Nephron (organoid): ENCODE measurements around the gene PHACTR1.

Experiments used
- H3K27ac Mint-ChIP-seq, 3 experiments: 2 replicates each; pipeline ENCODE4 v1.8.0; 2020; ENCODE audit warnings: mixed read lengths in 3 of 3, mild to moderate bottlenecking in 2 of 3, moderate library complexity in 1 of 3
- H3K27me3 Mint-ChIP-seq: 2 replicates; pipeline ENCODE4 v1.8.0; 2021; ENCODE audit warnings: low read depth, mild to moderate bottlenecking, moderate library complexity, mixed read lengths
- H3K36me3 Mint-ChIP-seq: 2 replicates; pipeline ENCODE4 v1.8.0; 2020; ENCODE audit warnings: low read depth, mixed read lengths
- H3K4me1 Mint-ChIP-seq: 2 replicates; pipeline ENCODE4 v1.8.0; 2020; ENCODE audit warnings: mixed read lengths
- H3K4me3 Mint-ChIP-seq, 3 experiments: 2 replicates each; pipeline ENCODE4 v1.8.0; 2020; ENCODE audit warnings: mild to moderate bottlenecking in 3 of 3, mixed read lengths in 3 of 3, moderate library complexity in 2 of 3
- H3K9me3 Mint-ChIP-seq: 2 replicates; pipeline ENCODE4 v1.8.0; 2020; ENCODE audit warnings: mixed read lengths
- TF ChIP-seq, protein P1 (sequence below), 3 experiments: fragments of 200-600 bp; sonication (generic); IDR thresholded peaks; one replicate each; pipeline ENCODE4 v1.5.0; 2021; ENCODE audit warnings: antibody characterized with exemption in 3 of 3; ENCODE audit not compliant: unreplicated experiment in 3 of 3

The PHACTR1 gene

DNA sequence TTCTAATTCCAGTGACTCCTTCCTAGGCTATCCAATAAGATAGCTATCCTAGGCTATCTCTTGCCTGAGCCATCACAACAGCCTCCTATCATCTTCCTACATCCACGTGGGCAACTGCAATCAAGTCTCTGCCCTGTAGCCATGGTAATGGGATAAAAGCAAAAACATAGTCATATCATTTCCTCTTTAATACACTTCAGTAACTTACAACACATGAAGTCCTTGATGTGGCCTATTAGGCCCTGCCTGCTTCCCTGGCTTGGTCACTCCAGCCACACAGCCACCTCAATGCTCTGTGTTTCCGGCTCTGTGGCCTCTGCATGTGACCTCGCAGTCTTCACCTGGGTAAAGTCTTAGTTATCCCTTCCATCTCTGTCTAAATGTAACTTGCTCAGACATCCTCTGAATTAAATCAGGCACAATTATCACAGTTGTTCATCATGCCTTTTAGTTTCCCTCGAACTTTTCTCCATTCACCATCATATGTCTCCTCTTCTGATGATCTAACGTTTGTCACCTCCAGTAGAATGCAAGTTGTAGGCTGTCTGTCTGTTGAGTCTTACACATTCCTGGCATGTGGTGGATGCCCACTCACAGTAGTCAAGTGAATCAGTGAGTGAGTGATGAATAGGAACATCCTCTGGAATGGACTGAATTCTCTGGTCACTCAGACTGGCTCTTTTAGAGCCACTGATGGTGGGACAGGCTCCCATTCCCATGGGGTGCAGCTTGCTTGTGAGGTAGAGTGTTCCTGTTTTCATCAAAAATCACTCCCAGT lies 382.4 kb downstream of the PHACTR1 start:
- TF ChIP-seq, protein P1, sequence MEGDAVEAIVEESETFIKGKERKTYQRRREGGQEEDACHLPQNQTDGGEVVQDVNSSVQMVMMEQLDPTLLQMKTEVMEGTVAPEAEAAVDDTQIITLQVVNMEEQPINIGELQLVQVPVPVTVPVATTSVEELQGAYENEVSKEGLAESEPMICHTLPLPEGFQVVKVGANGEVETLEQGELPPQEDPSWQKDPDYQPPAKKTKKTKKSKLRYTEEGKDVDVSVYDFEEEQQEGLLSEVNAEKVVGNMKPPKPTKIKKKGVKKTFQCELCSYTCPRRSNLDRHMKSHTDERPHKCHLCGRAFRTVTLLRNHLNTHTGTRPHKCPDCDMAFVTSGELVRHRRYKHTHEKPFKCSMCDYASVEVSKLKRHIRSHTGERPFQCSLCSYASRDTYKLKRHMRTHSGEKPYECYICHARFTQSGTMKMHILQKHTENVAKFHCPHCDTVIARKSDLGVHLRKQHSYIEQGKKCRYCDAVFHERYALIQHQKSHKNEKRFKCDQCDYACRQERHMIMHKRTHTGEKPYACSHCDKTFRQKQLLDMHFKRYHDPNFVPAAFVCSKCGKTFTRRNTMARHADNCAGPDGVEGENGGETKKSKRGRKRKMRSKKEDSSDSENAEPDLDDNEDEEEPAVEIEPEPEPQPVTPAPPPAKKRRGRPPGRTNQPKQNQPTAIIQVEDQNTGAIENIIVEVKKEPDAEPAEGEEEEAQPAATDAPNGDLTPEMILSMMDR (IDR thresholded peaks at IDR 0.05; ENCODE audit: unreplicated experiment in 3 of 3): no peak
- Mint-ChIP-seq H3K36me3 (no peaks in the 10 kb centered on the region), H3K27ac (no peak overlapping the region), H3K9me3 (no peaks in the 10 kb centered on the region), H3K4me1 (no peaks in the 10 kb centered on the region), H3K4me3 (no peak overlapping the region), H3K27me3 (peaks cover 4% of the 10 kb centered on the region)

DNA sequence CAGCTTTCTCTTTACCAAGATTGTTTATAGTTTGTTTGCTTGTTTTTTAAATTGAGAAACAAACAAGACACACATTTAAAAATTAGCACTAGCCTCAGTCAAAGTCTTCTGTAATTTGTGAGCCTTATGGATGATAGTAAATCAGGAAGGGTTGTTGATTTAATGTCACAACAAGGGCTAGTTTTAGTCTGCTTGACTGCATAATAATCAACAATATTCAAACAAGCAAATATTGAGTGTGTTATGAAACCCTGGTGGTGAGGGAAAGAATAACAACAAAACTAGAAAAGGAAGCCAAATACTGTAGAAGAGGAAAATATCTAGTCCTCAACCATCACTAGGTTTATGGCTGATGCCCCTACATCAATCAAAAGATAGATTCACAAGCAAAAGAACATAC lies 383.2 kb downstream of the PHACTR1 start:
- TF ChIP-seq, protein P1 (IDR thresholded peaks at IDR 0.05; ENCODE audit: unreplicated experiment in 3 of 3): peak in 1 of 3 experiments; percentile 22
- H3K27me3 Mint-ChIP-seq: peaks cover 4% of the 10 kb centered on the region
- H3K4me1 Mint-ChIP-seq: no peaks in the 10 kb centered on the region
- H3K4me3 Mint-ChIP-seq: no peak overlapping the region
- no peaks in the 10 kb centered on the region for H3K36me3 Mint-ChIP-seq
- no peaks in the 10 kb centered on the region for H3K9me3 Mint-ChIP-seq
- H3K27ac Mint-ChIP-seq: no peak overlapping the region

DNA sequence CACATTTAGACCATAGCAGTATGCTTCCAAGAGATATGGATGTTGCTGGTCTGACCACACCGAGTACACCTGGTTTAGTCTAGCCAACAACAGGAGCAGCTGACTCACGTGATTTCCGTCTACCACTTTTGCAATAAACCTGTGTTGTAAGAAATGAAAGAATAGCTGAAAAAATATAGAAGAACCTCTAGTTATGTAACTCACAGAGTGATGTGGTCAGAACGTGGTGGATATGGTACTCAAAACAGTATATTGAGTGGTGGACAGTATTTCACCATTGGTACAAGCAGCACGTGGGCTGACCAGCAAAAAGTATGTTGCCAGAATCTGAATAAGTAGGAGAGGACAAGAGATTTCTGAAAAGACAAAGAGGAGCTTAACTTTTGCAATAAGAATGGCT lies 384.8 kb downstream of the PHACTR1 start:
- Mint-ChIP-seq H3K36me3 (no peaks in the 10 kb centered on the region), H3K27ac (no peak overlapping the region)

DNA sequence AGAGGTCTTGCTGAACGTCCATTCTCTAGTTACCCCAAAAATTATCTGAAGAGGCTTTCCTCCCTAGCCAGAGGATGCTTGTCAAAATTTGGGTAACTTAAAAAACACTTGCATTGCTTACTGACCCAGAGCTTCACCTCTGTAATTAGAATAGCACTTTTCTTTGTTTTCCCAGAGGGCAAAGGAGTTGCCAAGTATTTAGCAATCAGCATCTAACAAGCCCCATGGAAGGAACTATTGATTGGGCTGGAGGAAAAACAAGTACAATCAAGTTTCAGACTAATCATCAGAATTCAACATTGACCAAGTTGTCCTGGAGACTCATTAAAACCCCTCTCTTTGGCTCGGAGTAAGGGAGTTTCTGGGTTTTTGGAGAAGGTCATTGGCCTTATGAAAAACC lies 385.4 kb downstream of the PHACTR1 start:
- TF ChIP-seq, protein P1 (IDR thresholded peaks at IDR 0.05; ENCODE audit: unreplicated experiment in 3 of 3): no peak
- Mint-ChIP-seq H3K36me3 (no peaks in the 10 kb centered on the region), H3K27ac (no peak overlapping the region), H3K27me3 (peaks cover 4% of the 10 kb centered on the region), H3K9me3 (no peaks in the 10 kb centered on the region), H3K4me3 (no peak overlapping the region), H3K4me1 (no peaks in the 10 kb centered on the region)

More for the DNA sequence above, 384.8 kb downstream of the PHACTR1 start:
- TF ChIP-seq, protein P1 (IDR thresholded peaks at IDR 0.05; ENCODE audit: unreplicated experiment in 3 of 3): no peak
- no peaks in the 10 kb centered on the region for H3K4me1 Mint-ChIP-seq
- H3K9me3 Mint-ChIP-seq: no peaks in the 10 kb centered on the region
- H3K4me3 Mint-ChIP-seq: no peak overlapping the region
- H3K27me3 Mint-ChIP-seq: peaks cover 4% of the 10 kb centered on the region

DNA sequence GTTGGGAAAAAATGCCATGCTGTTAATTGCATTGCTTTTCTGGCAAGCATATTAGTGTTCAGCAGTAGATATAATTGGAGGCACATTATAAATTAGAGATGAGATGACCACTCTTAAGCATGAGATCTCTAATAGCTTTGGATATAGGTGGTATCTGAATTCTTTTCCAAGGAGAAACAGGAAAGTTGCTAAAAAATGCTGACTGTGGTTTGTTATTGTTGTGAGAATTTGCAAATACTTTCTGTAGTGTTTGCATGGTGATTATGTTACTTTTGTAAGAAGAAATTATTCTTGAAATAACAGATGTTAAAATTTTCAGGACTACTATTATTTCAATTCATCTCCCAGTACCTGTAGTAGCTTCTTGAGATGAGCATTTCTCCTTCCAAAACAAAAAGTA lies 386.6 kb downstream of the PHACTR1 start:
- H3K27ac Mint-ChIP-seq: peak overlapping the region in 1 of 3 experiments; percentile 49
- no peaks in the 10 kb centered on the region for H3K9me3 Mint-ChIP-seq
- no peak overlapping the region for H3K4me3 Mint-ChIP-seq
- peaks cover 4% of the 10 kb centered on the region for H3K27me3 Mint-ChIP-seq
- H3K4me1 Mint-ChIP-seq: no peaks in the 10 kb centered on the region
- no peaks in the 10 kb centered on the region for H3K36me3 Mint-ChIP-seq
- TF ChIP-seq, protein P1 (IDR thresholded peaks at IDR 0.05; ENCODE audit: unreplicated experiment in 3 of 3): no peak

DNA sequence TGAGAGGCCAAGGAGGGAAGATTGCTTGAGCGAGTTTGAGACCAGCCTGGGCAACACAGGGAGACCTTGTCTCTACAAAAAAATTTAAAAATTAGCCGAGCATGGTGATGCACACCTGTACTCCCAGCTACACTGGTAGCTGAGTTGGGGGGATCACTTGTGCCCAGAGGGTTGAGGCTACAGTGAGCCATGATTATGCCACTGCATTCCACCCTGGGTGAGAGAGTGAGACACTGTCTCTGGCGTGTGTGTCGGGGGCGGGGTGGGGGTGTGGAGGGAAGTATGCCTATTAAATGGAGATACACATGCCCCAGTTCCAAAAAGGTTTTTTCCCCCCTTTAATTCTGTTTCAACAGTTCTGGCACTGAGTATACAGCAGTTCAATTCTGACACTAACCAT lies 388.6 kb downstream of the PHACTR1 start:
- Mint-ChIP-seq H3K27me3 (peaks cover 4% of the 10 kb centered on the region), H3K36me3 (peaks cover 7% of the 10 kb centered on the region), H3K9me3 (peaks cover 2% of the 10 kb centered on the region), H3K27ac (peak overlapping the region in 2 of 3 experiments; percentile 22 to 48), H3K4me1 (no peaks in the 10 kb centered on the region), H3K4me3 (no peak overlapping the region)
- TF ChIP-seq, protein P1 (IDR thresholded peaks at IDR 0.05; ENCODE audit: unreplicated experiment in 3 of 3): no peak
